H9 (cell line): ENCODE measurements around the gene FANCC. TPM values are rescaled to one million over a fixed set of nuclear protein-coding genes. Genes with fewer than 3 reads are reported as not detected.
A peak's percentile ranks its signal among the peaks of the same experiment; 100 is the strongest.

Source experiments
- DNase-seq: peaks from one replicate; pipeline ENCODE4 v3.0.0-alpha.2; 2017
- H2AFZ ChIP-seq: one replicate; pipeline ENCODE4 v1.6.1; 2013; ENCODE audit warnings: mild to moderate bottlenecking, low read length, control low read depth, moderate library complexity
- H2AK5ac ChIP-seq: 2 replicates; pipeline ENCODE4 v1.6.1; 2013; ENCODE audit warnings: low read length, control low read depth, mixed read lengths; ENCODE audit not compliant: insufficient read length
- H2BK120ac ChIP-seq: one replicate; pipeline ENCODE4 v1.6.1; 2013; ENCODE audit warnings: low read depth, mild to moderate bottlenecking, low read length, control low read depth, inconsistent platforms; ENCODE audit not compliant: poor library complexity, severe bottlenecking
- H2BK12ac ChIP-seq: 2 replicates; pipeline ENCODE4 v1.6.1; 2013; ENCODE audit warnings: low read length, control low read depth, mixed read lengths, low read depth; ENCODE audit not compliant: insufficient read length
- H2BK15ac ChIP-seq: 2 replicates; pipeline ENCODE4 v1.6.1; 2013; ENCODE audit warnings: low read depth, low read length, control low read depth
- H2BK20ac ChIP-seq: one replicate; pipeline ENCODE4 v1.6.1; 2013; ENCODE audit warnings: low read depth, mild to moderate bottlenecking, low read length, control low read depth, inconsistent platforms; ENCODE audit not compliant: poor library complexity, severe bottlenecking
- H2BK5ac ChIP-seq: 2 replicates; pipeline ENCODE4 v1.6.1; 2013; ENCODE audit warnings: low read length, control low read depth, mixed read lengths; ENCODE audit not compliant: insufficient read length
- H3K14ac ChIP-seq: 2 replicates; pipeline ENCODE4 v1.6.1; 2013; ENCODE audit warnings: low read length, control low read depth; ENCODE audit not compliant: insufficient read depth
- H3K18ac ChIP-seq: 2 replicates; pipeline ENCODE4 v1.6.1; 2013; ENCODE audit warnings: low read depth, mild to moderate bottlenecking, mixed read lengths, low read length, control low read depth; ENCODE audit not compliant: insufficient read length
- H3K23ac ChIP-seq: 2 replicates; pipeline ENCODE4 v1.6.1; 2013; ENCODE audit warnings: low read length, control low read depth, mixed read lengths, low read depth; ENCODE audit not compliant: insufficient read length
- H3K23me2 ChIP-seq: 2 replicates; pipeline ENCODE4 v1.6.1; 2013; ENCODE audit warnings: low read depth, mild to moderate bottlenecking, mixed read lengths, low read length, control low read depth; ENCODE audit not compliant: insufficient read length, poor library complexity, severe bottlenecking
- H3K27ac ChIP-seq: 2 replicates; pipeline ENCODE4 v1.5.1; 2013; ENCODE audit warnings: low read length, control low read depth, mixed read lengths, low read depth; ENCODE audit not compliant: insufficient read length
- H3K27me3 ChIP-seq: 2 replicates; pipeline ENCODE4 v1.6.1; 2013; ENCODE audit warnings: low read length, control low read depth, inconsistent platforms; ENCODE audit not compliant: insufficient read depth
- H3K4ac ChIP-seq: 2 replicates; pipeline ENCODE4 v1.6.1; 2013; ENCODE audit warnings: low read depth, mild to moderate bottlenecking, control low read depth, inconsistent platforms, low read length, moderate library complexity
- H3K4me1 ChIP-seq: 2 replicates; pipeline ENCODE4 v1.6.1; 2013; ENCODE audit warnings: low read length, control low read depth, inconsistent platforms; ENCODE audit not compliant: insufficient read depth
- H3K4me2 ChIP-seq: 2 replicates; pipeline ENCODE4 v1.6.1; 2013; ENCODE audit warnings: low read length, control low read depth, mixed read lengths; ENCODE audit not compliant: insufficient read length, insufficient read depth
- H3K56ac ChIP-seq: 2 replicates; pipeline ENCODE4 v1.6.1; 2013; ENCODE audit warnings: low read depth, mild to moderate bottlenecking, mixed read lengths, low read length, control low read depth; ENCODE audit not compliant: insufficient read length
- H3K79me1 ChIP-seq: 2 replicates; pipeline ENCODE4 v1.6.1; 2013; ENCODE audit warnings: low read depth, mild to moderate bottlenecking, moderate library complexity, low read length, control low read depth, inconsistent platforms; ENCODE audit not compliant: insufficient read depth, poor library complexity, severe bottlenecking
- H3K79me2 ChIP-seq: 2 replicates; pipeline ENCODE4 v1.6.1; 2013; ENCODE audit warnings: low read length, control low read depth, inconsistent platforms; ENCODE audit not compliant: insufficient read depth
- H3K9ac ChIP-seq: 2 replicates; pipeline ENCODE4 v1.6.1; 2013; ENCODE audit warnings: low read length, control low read depth, mixed read lengths; ENCODE audit not compliant: insufficient read length; ENCODE audit errors: extremely low read depth
- H3K9me3 ChIP-seq: one replicate; pipeline ENCODE4 v1.6.1; 2013; ENCODE audit warnings: low read depth, low read length, inconsistent platforms; ENCODE audit not compliant: control insufficient read depth
- H3T11ph ChIP-seq: one replicate; pipeline ENCODE4 v1.6.1; 2013; ENCODE audit warnings: mild to moderate bottlenecking, low read length, control low read depth, inconsistent platforms
- H4K20me1 ChIP-seq: one replicate; pipeline ENCODE4 v1.6.1; 2013; ENCODE audit not compliant: control insufficient read depth, insufficient read length, insufficient read depth
- H4K5ac ChIP-seq: 2 replicates; pipeline ENCODE4 v1.6.1; 2013; ENCODE audit warnings: low read depth, mild to moderate bottlenecking, mixed read lengths, low read length, control low read depth; ENCODE audit not compliant: insufficient read length
- H4K8ac ChIP-seq: replicated peaks from 2 replicates; pipeline ENCODE4 v1.6.1; 2013; ENCODE audit warnings: low read length, control low read depth, mixed read lengths, low read depth; ENCODE audit not compliant: insufficient read length
- H4K91ac ChIP-seq: 2 replicates; pipeline ENCODE4 v1.6.1; 2013; ENCODE audit warnings: low read depth, mild to moderate bottlenecking, moderate library complexity, mixed read lengths, low read length, control low read depth; ENCODE audit not compliant: insufficient read length
- H3K27ac Mint-ChIP-seq, 3 experiments: 2 replicates in 2 of 3; 3 replicates in 1 of 3; pipeline ENCODE4 v1.8.0; 2020 to 2021; ENCODE audit warnings: mixed read lengths in 3 of 3, mild to moderate bottlenecking in 1 of 3, moderate library complexity in 1 of 3
- H3K27me3 Mint-ChIP-seq: 2 replicates; pipeline ENCODE4 v1.8.0; 2021; ENCODE audit warnings: low read depth, mild to moderate bottlenecking, moderate library complexity, mixed read lengths
- H3K36me3 Mint-ChIP-seq, 3 experiments: 2 replicates in 2 of 3; 3 replicates in 1 of 3; pipeline ENCODE4 v1.8.0; 2020 to 2021; ENCODE audit warnings: low read depth in 3 of 3, mixed read lengths in 3 of 3; ENCODE audit not compliant: insufficient read depth in 1 of 3
- H3K4me1 Mint-ChIP-seq, 2 experiments: 2 replicates each; pipeline ENCODE4 v1.8.0; 2020; ENCODE audit warnings: mixed read lengths in 2 of 2
- H3K4me3 Mint-ChIP-seq, 2 experiments: 2 replicates in 1 of 2; 3 replicates in 1 of 2; pipeline ENCODE4 v1.8.0; 2020 to 2021; ENCODE audit warnings: mild to moderate bottlenecking in 2 of 2, mixed read lengths in 2 of 2, moderate library complexity in 1 of 2
- H3K9me3 Mint-ChIP-seq, 2 experiments: 2 replicates in 1 of 2; 3 replicates in 1 of 2; pipeline ENCODE4 v1.8.0; 2020; ENCODE audit warnings: mild to moderate bottlenecking in 2 of 2, mixed read lengths in 2 of 2, moderate library complexity in 1 of 2
- WGBS: extraction: QIAGEN DNeasy Blood & Tissue Kit; methylation state at CpG from one replicate; pipeline ENCODE4 v1.1.7; 2013; ENCODE audit warnings: missing lambda C conversion rate, low lambda C conversion rate, mixed read lengths; ENCODE audit not compliant: insufficient read length; ENCODE audit errors: extremely low coverage; 5-methylcytosine and 5-hydroxymethylcytosine counted together
- total RNA-seq: library from RNA; stranded (reverse); gene quantifications from 2 replicates; pipeline ENCODE4 v1.2.1, GENCODE V29; 2021
- TF ChIP-seq, protein P1 (sequence below): fragments of 200-600 bp; sonication (generic); conservative IDR thresholded peaks from 3 replicates; pipeline ENCODE4 v1.8.0; 2021; ENCODE audit warnings: antibody characterized with exemption, mild to moderate bottlenecking

The FANCC gene
- total RNA-seq, 1 experiment from 2014 or later = 14.6 TPM

DNA sequence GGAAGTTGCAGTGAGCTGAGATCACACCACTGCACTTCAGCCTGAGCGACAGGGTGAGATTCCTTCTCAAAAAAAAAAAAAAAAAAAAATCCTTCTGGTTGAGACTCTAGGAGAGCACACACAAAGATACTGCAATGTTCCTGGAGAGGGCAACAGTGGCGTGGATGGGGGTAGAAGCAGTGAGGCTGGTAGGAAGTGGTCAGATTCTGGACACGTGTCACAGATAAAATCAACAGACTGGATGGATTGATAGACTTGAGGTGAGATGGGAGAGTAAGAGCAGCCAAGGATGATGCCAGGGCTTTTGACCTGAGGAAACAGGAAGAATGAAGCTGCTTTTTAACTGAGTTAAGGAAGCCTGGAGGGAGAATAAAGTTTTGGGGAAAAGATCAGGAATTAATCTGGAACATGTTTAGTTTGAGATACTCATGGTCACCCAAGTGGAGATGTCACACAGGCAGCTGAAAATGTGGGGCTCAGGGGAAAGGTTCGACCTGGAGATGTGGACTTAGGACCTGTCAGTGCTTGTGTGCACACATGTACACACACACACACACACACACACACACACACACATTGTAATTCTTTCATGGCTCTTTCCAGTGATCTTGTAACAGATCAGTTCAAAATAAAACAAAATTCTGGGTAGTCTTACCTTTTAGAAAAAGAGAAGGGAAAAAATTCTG is 88.1 kb downstream of the FANCC start:
- TF ChIP-seq, protein P1, sequence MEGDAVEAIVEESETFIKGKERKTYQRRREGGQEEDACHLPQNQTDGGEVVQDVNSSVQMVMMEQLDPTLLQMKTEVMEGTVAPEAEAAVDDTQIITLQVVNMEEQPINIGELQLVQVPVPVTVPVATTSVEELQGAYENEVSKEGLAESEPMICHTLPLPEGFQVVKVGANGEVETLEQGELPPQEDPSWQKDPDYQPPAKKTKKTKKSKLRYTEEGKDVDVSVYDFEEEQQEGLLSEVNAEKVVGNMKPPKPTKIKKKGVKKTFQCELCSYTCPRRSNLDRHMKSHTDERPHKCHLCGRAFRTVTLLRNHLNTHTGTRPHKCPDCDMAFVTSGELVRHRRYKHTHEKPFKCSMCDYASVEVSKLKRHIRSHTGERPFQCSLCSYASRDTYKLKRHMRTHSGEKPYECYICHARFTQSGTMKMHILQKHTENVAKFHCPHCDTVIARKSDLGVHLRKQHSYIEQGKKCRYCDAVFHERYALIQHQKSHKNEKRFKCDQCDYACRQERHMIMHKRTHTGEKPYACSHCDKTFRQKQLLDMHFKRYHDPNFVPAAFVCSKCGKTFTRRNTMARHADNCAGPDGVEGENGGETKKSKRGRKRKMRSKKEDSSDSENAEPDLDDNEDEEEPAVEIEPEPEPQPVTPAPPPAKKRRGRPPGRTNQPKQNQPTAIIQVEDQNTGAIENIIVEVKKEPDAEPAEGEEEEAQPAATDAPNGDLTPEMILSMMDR = no peak
- 0 out of 7 replicates have a peak overlapping the region, but pooled peaks of 1 of the 3 experiments have one; percentile 14 for H3K27ac Mint-ChIP-seq
- H2BK120ac ChIP-seq = no peak overlapping the region

More for the DNA sequence above, 88.1 kb downstream of the FANCC start:
- no peak overlapping the region for H2BK5ac ChIP-seq
- Mint-ChIP-seq H3K4me3 (no peak overlapping the region), H3K36me3 (peaks cover 4 to 17% (median 10%) of the 10 kb centered on the region in 3 experiments; a peak in 5 of 7 replicates), H3K4me1 (no peaks in the 10 kb centered on the region), H3K9me3 (peaks cover 0 to 3% of the 10 kb centered on the region in 2 experiments; a peak in 1 of 5 replicates), H3K27me3 (no peaks in the 10 kb centered on the region)
- no peak overlapping the region for H3T11ph ChIP-seq
- no peak overlapping the region for H3K4me2 ChIP-seq
- no peak overlapping the region for H4K91ac ChIP-seq
- no peaks in the 10 kb centered on the region for H3K4me1 ChIP-seq
- no peak overlapping the region for H2BK15ac ChIP-seq
- WGBS = no CpG with 5 or more reads among the region's 4 CpGs
- no peaks in the 10 kb centered on the region for H3K79me2 ChIP-seq
- no peak overlapping the region for H2AK5ac ChIP-seq
- H3K9ac ChIP-seq = no peak overlapping the region
- no peaks in the 10 kb centered on the region for H3K27me3 ChIP-seq
- no peaks in the 10 kb centered on the region for H4K20me1 ChIP-seq
- H3K56ac ChIP-seq = no peak overlapping the region
- H2BK20ac ChIP-seq = no peak overlapping the region
- H3K4ac ChIP-seq = no peak overlapping the region
- H3K18ac ChIP-seq = no peak overlapping the region
- no peak for DNase-seq
- H4K8ac ChIP-seq = no peak overlapping the region
- no peak overlapping the region for H3K14ac ChIP-seq
- H2BK12ac ChIP-seq = no peak overlapping the region
- no peak overlapping the region for H2AFZ ChIP-seq
- H3K23ac ChIP-seq = no peak overlapping the region
- H3K79me1 ChIP-seq = no peaks in the 10 kb centered on the region
- H3K23me2 ChIP-seq = no peaks in the 10 kb centered on the region
- no peak overlapping the region for H3K27ac ChIP-seq
- no peak overlapping the region for H4K5ac ChIP-seq
- H3K9me3 ChIP-seq = no peaks in the 10 kb centered on the region
